DMS53 treated with DMSO at 0.1 percent for 48 hours (cell line): ENCODE results near the gene LRP1B.

Experiments
- DNase-seq: peaks from one replicate; lab custom pipeline; 2025; ENCODE audit not compliant: unreplicated experiment; lab: John Stamatoyannopoulos, UW

The LRP1B gene

DNA sequence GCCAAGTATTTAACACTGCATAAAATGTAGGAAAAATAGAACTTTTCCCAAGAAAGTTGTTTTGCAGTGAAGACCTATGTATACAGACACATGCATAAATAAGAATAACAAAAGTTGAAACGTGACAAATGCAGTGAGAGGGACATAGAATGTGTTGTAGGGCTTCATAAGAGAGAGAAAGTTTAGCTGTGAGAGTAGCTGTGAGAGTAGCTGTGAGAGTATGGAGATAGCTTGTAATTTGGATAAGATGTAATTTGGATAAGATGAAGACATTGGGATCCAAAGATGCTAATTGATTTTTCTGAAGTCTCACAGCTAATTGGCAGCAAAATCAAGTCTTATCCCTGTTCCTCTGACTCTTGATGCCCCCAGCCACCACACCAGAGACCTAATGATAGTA is 170.9 kb downstream of the LRP1B start:
- DNase-seq: no peak

DNA sequence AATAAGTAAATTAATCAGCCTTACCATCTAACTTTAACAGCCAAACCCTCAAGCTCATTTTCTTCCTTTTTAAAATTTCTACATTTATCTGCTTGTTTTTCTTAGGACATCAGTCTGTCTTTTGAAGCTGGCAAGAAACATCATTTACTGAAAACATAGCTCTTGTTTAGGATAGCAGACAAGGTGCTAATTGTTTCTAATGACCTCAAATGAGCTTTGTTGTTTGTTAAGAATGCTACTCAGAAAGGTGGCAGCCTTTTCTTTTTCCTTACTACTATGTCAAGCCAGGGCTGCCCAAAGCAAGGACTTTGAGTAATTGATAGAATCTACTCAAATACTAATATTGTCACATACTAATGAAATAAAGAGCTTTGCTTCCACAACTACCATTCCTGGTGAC is 171.8 kb downstream of the LRP1B start:
- no peak for DNase-seq

DNA sequence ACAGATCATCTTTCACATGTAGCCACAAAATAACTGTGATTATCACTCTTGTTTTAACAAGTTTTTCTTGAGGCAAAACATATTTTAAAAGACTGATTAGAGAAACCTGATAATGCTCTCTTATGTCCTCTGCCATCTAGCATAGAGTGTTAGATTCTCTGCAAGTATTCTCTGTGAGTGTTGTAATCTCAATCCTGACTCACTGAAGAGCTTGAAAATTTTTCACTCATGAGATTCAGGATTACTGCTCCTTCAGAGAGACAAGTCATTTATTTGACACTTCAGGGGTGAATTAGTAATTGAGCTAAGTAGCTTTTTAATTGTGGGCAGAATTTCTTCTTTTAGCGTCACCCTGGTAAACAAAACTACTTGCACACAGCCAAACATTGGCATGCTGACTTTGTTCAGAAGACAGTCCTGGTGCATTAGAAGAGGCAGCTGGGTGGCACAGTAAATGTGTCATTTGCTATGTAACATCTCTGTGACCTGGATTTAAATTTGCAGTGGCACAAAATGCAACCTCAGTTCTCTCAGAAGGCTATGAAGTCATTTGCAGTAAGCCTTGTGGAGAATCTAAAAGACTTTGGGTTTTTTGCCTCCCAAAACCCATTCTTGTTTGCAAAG is 172.9 kb downstream of the LRP1B start:
- DNase-seq: no peak

DNA sequence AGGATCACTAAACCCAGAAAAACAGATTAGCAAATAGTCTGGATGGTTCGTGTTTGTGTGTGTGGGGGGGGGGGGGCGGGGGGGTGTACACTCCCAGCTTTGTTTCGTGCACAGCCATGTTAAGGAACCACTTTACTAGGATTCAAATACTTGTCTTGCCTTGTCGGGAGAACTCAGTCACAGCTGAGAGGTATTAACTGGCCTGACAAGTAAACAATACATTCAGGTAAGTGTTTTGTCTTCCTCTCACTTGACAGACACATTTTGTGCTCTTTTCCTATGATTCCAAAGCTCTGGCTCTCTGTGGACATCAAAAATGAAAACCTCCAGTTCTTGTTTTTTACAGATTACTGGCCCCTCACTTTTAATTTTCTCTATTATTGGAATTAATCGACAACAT is 173.5 kb downstream of the LRP1B start:
- DNase-seq: peak; percentile 27

DNA sequence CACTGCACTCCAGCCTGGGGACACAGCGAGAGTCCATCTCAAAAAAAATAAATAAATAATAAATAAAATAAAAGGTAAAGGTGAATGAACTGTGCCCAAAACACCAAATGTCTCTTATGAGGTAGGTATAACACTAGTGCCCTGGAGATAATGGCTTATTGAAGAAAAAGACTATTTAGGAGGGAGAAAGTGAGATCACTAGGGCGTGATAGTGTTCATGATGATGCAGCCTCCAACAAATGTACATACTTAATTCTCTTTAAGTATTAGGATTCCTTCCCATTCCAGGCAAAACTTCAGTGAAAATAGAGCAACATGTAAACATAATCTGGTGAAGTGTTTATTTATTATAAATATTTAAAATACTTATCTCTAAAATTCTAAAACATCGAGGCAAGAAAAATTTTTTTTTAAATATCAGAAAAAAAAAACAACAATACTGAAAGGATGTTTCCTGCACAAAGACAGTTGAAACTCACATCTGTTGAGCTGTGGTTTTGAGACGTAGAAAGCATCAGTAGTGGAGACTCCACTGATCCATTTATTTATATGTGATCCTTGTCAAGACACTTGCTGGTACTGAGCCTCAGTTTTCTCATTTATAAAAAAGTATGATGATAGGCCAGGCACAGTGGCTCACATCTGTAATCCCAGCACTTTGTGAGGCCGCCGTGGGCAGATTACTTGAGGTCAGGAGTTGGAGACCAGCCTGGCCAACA is 183.3 kb downstream of the LRP1B start:
- DNase-seq: no peak

DNA sequence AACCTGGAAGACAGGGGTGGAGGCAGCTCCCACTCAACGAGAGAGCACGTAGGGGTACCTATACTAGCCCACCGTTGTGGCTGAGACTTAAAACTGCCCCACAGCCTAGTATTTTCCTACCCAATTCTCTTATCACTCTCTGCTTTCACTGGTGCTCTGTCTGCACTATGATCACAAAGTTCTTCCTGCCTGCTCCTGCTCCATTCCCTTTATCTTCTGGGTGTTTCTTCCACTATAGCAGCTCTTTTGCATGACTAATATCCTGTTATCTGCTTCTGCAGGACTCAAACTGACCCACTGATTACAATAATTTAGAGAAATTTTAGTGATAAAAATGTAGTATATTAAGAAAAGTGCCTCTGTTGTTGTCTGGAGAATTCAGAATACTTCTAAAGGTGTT is 184.8 kb downstream of the LRP1B start:
- DNase-seq: no peak

DNA sequence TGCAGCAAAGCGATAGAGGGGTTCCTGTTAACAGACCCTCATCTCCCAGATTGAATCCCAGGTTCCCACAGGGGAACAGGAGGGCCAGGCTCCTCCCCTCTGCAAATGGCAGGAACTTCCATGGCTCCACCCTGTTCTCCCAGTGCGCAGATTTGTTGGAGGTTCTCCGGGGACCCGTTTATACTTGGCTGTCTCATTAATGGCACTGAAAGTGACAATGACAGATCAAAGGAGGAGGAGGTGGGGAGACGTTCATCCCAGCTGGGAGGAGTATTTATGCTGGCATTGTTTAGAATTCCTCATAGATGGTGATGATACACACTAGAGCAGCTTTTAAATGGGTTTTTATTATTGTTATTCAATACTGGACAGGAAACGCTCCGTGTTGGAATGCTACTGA is 186.9 kb downstream of the LRP1B start:
- DNase-seq: no peak

DNA sequence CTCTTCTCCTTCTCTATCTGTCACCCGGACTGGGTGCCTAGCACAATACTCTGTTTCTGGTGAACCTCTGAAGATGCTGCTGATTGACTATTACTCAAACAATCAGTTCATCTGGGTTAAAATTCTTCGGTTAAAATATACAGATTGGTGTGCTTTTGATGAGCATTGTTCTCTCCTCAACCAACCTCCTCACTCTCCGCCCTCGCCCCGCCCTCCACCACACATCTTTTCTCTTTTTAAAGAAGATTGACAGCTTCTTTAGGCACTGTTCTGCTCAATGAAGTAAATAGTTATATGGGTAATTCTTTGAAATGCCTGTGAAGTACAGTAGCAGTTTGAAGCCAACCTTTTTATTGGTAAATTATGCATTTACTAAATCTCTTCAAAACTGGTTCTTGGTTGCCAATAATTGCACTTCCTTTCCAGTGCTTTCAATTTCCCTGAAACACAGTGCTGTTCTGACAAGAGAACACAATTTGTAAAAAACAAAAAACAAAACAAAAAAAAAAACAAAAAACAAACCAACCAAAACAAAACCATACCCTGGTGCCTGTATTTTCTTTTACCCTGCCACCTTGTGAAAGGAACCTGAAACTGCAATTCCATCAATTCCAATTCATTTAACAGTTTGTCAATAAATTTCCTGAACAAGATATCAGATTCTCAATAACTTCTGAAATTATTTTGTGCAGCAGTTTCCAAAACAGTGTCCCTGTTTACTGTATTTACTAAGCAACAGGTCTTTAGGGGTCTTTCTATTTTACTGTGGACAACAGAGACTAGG is 188.6 kb downstream of the LRP1B start:
- DNase-seq: no peak

DNA sequence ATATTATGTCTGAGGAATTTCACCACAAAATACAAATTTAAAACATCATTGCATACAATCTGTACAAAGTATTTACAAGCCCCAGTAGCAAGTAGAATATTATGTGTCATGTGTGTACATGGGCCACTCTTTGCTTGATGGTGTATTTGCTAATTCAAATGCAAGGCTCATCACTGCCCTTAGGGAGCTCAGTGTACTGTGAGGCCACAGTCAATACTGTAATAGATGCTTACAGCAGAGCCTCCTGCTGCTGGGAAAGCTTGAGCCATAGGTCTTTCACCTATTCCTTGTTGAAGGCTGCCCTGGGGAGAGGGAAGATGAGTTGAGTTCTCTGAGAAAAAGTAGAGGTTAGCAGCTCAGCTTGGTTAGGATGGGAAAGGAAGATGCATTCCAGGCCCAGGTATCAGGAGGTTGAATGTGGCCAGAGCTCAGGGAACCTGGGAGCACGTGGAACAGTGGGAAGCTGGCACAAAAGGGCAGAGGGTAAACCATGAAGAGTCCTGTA is 189.6 kb downstream of the LRP1B start:
- no peak for DNase-seq

DNA sequence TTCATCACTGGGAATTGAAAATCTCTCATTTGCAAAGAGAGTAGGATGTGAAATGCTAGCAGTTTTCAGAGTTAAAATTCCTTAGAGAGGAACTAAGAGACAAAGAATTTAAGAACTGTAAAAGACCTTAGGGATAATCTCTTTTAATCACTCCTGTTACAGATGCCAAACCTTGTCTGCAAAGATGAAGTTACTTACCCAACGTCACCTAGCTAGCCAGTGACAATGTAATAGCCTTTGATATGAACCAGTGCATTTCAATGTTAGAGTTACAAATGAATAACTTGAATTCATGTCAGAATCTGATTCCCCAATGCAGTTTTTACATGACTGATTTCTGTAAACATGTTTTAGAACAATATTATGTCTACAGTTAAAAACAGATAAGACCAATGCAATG is 190.1 kb downstream of the LRP1B start:
- DNase-seq: no peak

DNA sequence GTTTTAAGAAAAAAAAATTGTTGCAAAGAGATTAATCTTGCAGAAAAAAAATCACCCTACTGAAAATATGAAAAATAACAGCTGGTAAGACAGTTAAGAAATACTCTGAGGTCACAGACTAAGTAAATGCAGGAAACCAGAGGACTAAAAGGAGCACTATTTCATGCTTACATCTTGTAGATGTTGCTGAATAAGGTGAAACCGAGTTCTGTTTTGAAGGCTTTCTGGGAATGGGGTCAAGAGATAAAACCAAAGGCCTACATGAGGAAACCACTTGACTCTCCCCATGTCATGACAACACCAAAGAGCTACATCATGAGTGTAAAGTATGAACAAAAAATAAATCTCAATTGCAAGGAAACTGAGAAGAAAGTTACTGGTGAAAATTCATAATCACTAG is 197.6 kb downstream of the LRP1B start:
- DNase-seq: no peak

DNA sequence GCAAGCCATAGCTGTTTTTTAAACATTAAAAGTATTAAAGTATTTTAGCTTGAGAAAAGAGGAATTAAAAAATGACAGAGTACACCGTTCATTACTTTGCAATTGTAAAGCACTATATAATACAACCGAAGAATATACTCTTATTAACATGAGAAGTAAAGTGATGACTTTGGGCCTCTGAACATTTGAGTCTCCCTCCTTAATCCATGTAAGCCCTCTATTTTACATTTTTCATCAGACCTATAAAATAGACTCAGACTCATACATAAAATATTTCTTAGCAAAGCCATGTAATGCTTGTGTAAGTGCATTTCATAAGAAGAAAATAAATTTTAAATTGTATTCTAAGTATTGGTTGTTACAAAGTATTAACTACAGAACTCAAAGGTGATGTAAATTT is 198.6 kb downstream of the LRP1B start:
- no peak for DNase-seq

DNA sequence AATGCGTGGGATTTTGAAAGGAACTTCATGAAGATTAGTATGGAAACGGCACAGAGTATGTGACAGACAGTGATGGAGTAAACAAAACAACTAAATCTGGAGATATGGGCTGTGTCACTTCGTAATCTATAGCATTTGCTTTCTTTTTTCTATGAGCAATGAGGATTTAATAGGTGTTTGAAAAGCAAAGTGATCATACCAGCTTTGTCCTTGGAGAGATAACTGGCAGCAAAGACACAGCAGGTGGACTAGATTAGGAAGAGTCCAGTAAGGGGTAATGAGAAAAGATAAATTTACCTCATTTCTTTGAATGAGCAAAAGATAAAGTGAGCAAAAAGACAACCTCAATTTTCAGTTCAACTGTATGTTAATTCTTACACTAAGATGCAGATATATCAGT is 199.0 kb downstream of the LRP1B start:
- DNase-seq: no peak

DNA sequence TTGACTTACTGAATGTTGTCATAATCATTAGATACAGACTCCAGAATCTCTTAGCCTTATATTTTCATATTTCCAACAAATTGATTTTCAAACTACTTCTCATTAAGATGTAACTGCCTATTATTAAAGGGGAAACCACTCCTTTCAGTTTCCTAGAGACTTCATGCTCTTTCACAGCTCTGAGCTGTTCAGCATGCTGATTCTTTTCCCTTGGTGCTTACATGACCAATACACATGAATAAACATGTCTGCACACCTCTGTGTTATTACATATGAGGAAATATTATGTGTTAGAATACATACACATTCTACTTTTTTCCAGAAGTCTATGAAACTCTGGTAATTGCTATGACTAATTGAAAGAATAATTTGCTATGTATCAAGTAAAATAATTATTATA is 200.0 kb downstream of the LRP1B start:
- no peak for DNase-seq

DNA sequence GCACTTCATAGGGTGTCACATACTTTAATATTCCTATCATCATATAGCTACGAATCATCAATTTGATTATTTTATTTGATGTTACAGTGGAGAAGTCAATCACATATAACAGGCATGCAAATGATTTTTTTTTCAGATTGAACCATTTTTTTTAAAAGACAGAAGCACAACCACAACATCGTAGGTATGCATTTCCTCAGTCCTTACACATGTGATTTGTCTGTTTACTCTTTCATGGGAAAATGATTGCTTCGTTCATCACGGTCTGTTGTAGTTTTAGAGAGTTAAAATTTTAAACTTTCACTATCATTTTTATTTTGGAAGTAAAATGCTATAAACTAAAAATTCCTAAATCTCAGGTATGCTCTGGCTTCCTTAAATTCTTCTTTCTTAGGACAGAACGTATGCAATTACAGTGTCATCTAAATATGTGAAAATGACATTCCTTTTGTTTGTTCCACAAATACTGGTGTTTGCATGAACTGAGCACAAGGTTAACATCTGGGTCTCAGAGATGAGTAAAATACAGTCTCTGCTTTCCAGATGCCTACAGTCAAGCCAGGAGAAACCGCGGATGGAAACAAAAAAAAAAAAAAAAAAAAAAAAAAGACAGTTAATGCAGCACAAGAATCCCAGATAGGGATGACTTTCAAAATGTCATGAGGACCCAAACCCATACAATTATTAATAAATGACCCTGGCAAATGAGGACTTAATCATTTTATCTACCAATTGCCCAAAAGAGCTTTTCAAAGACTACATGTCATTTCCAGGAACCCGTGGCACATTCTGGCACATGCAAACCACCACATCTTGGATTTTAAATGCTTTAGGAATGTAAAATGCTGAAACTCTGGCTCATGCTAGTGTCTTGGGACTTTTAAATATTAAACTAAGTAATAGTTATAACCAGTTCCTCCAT is 201.2 kb downstream of the LRP1B start:
- no peak for DNase-seq

DNA sequence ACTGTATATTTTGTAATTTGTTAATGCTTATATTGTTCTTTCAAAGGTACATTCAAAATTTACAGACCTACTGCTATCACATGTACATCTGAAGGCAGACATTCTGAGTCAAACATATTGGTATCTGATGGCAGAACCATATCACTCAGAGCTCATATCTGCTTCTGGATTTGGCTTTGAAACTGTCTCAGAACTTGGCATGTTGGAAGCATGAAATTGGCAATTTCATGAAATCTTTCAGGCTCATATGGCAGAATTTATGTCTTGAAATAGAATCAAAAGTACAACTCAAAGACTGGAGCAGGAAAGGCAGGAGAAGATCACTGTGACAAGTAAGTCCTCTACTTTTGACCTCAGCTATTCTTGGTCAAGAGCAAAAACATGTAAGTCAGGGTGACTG is 202.3 kb downstream of the LRP1B start:
- no peak for DNase-seq

DNA sequence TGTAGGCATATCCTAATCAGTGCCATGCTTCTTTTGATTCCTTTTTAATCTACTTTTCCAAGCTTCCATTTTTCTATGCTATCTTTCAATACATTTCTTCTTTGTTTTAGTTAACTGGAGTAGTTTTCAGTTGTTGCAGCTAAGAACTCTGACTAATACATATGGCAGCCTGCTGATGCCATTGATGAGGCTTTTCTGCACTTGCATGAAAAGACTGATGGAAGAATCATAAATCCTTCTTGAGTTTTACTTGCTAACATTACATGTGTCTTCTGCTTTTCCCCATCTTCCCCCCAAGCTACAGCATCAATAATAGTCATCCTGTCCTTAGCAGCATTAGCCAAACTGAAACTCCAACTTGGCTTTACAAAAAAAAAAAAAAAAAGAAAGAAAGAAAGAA is 203.3 kb downstream of the LRP1B start:
- DNase-seq: no peak

DNA sequence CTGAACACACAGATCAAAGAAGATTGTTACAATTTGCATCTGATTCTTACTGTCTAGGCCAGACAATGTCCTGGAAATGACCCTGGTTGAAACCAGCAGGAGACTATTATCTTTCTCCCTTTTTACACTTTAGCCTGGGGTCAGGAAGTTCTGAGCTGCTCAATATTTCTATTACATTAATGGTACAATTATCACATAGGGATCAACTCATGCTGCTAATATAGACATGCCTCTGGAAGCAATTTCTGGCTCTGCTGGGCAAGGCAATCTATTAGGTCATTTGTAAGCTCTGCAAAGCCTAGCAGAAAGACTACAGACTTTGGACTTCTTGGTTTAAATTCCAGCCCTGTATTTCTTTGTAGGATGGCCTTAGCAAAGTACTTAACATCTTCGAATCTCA is 205.3 kb downstream of the LRP1B start:
- DNase-seq: no peak

DNA sequence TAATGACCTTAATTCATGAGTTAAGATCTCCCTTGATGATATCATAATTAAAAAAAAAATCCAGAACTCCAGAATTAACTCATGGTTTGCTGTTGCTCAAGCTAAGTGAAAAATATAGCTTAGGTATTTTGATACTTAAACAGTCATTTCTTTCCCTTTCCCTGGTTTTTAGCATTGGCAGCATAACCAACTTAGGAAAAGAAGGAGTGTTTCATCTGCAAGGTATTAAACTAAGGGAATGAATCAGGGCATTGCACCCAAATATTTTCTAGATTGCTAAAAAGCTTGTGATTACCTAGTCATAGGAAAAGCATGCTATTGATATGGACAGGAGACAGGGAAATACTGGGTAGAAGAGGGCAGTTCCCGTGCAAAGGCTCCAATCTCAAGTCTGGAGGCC is 207.2 kb downstream of the LRP1B start:
- DNase-seq: no peak

DNA sequence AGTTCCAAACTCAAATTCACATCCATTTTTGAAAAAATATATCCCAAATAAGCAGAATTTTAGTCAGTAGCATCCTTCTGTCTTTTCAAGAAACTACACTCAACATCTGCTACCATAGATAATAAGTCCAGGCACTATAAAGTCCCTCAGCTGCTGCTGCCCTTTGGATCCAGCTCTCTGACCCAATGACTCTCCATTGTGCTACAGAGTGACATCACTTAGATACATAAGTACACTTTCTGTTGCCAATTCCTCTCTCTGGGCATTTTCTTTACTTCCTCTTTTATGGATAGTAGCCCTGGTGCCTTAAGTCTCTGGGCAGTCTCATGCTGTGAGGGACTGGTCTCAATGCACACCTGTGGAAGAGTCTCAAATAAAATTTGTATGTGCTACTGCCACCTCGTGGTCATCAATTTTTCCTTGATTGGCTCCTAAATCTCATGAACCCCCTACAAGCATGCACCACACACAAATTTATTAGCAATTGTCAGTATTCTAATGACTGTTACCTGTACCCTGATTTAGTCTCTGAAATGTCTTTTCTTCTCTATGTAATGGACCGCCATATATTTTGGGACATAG is 219.2 kb downstream of the LRP1B start:
- DNase-seq: peak; percentile 16

DNA sequence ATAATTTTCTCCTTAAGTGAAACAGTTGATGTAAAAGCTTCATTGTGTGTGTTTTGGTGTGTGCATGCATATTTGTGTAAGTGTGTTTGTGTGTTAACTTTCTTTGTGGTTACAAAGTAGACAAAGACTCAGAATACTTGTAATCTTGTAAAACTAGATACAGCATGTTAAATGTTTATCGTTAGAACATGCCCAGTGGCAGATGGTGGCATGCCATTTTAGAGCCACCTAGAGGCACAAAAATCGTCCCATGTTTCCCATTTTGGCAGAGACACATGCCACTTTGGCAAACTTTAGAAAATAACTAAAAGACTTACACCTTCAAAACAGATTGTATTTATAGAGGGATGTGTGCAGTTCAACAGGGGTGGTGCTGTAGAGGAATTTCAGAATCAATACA is 224.1 kb downstream of the LRP1B start:
- DNase-seq: no peak
